ENCODE measurements around the gene RSPO3.
A peak's percentile ranks its signal among the peaks of the same experiment; 100 is the strongest.

Gene RSPO3

GRCh38 chr6:127182501-127182900, 64.0 kb downstream of the RSPO3 start:
- no peak for TF ChIP-seq CTCF (IDR thresholded peaks at IDR 0.05; ENCODE audit: insufficient read depth, low read depth, low read length, missing control alignments)
- H3K4me3 ChIP-seq (ENCODE audit: low read length): no peak overlapping the region
- DNase-seq (ENCODE audit: low read depth): no peak

- no peak for DNase-seq (ENCODE audit: low read depth)
- TF ChIP-seq CTCF (IDR thresholded peaks at IDR 0.05; ENCODE audit: insufficient read depth, low read depth, low read length, missing control alignments): no peak
- no peak overlapping the region for H3K4me3 ChIP-seq (ENCODE audit: low read length)
Observed at GRCh38 chr6:127185437-127185995, 67.0 kb downstream of the RSPO3 start.

GRCh38 chr6:127186889-127187288, 68.4 kb downstream of the RSPO3 start:
- TF ChIP-seq CTCF (IDR thresholded peaks at IDR 0.05; ENCODE audit: insufficient read depth, low read depth, low read length, missing control alignments): peak; percentile 63
- DNase-seq (ENCODE audit: low read depth): peak; percentile 57
- H3K4me3 ChIP-seq (ENCODE audit: low read length): no peak overlapping the region

GRCh38 chr6:127188744-127189143, 70.3 kb downstream of the RSPO3 start:
- H3K4me3 ChIP-seq (ENCODE audit: low read length): no peak overlapping the region
- DNase-seq (ENCODE audit: low read depth): no peak
- TF ChIP-seq CTCF (IDR thresholded peaks at IDR 0.05; ENCODE audit: insufficient read depth, low read depth, low read length, missing control alignments): no peak

GRCh38 chr6:127190552-127190951, 72.1 kb downstream of the RSPO3 start:
- peak; percentile 37 for DNase-seq (ENCODE audit: low read depth)
- no peak overlapping the region for H3K4me3 ChIP-seq (ENCODE audit: low read length)
- TF ChIP-seq CTCF (IDR thresholded peaks at IDR 0.05; ENCODE audit: insufficient read depth, low read depth, low read length, missing control alignments): peak; percentile 54

GRCh38 chr6:127191716-127192115, 73.2 kb downstream of the RSPO3 start:
- DNase-seq (ENCODE audit: low read depth): peak; percentile 58
- H3K4me3 ChIP-seq (ENCODE audit: low read length): no peak overlapping the region
- no peak for TF ChIP-seq CTCF (IDR thresholded peaks at IDR 0.05; ENCODE audit: insufficient read depth, low read depth, low read length, missing control alignments)

- no peak overlapping the region for H3K4me3 ChIP-seq (ENCODE audit: low read length)
- DNase-seq (ENCODE audit: low read depth): peak; percentile 36
- TF ChIP-seq CTCF (IDR thresholded peaks at IDR 0.05; ENCODE audit: insufficient read depth, low read depth, low read length, missing control alignments): no peak
Observed at GRCh38 chr6:127192911-127193541, 74.6 kb downstream of the RSPO3 start.

Measured in epithelial cell of esophagus (primary cell).